Measurements from ENCODE around the gene APOM.

Gene APOM

DNA sequence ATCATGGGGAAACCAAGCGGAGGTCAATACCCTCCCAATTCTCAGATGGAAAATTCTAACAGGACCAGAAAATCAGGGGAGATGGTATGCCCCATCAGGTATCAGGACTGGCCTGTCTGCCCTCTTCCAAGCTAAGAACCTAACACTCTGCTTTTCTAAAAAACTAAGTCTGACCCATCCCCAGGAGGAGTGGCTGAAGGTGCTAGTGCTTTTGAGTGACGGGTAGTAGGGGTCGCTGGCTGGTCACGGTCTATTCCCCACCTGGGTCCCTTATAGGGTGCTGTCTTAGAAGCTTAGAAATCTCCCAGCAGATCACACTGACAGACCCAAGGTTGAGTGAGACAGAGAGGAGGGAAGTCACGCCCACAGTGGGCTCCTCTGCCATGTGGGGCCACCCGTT, 37.8 kb downstream of the APOM start:
- H3K9ac ChIP-seq (ENCODE audit: low read length), result no peak overlapping the region
- no peaks in the 10 kb centered on the region for H3K27me3 ChIP-seq (ENCODE audit: insufficient read depth, low read length)
- H3K4me2 ChIP-seq (ENCODE audit: low read length), result no peak overlapping the region
- peaks cover 8% of the 10 kb centered on the region for H3K4me1 ChIP-seq (ENCODE audit: insufficient read depth, low read length, severe bottlenecking)
- no peak overlapping the region for H2AFZ ChIP-seq (ENCODE audit: low read length)
- TF ChIP-seq, protein P1, sequence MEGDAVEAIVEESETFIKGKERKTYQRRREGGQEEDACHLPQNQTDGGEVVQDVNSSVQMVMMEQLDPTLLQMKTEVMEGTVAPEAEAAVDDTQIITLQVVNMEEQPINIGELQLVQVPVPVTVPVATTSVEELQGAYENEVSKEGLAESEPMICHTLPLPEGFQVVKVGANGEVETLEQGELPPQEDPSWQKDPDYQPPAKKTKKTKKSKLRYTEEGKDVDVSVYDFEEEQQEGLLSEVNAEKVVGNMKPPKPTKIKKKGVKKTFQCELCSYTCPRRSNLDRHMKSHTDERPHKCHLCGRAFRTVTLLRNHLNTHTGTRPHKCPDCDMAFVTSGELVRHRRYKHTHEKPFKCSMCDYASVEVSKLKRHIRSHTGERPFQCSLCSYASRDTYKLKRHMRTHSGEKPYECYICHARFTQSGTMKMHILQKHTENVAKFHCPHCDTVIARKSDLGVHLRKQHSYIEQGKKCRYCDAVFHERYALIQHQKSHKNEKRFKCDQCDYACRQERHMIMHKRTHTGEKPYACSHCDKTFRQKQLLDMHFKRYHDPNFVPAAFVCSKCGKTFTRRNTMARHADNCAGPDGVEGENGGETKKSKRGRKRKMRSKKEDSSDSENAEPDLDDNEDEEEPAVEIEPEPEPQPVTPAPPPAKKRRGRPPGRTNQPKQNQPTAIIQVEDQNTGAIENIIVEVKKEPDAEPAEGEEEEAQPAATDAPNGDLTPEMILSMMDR (IDR thresholded peaks at IDR 0.05; ENCODE audit: low read length), result no peak
- no peak for TF ChIP-seq EZH2 (IDR thresholded peaks at IDR 0.05; ENCODE audit: borderline replicate concordance, low read length)
- no peak overlapping the region for H3K27ac ChIP-seq (ENCODE audit: low read depth, low read length, poor library complexity, severe bottlenecking)
- peaks cover 54% of the 10 kb centered on the region for H3K36me3 ChIP-seq (ENCODE audit: insufficient read depth, low read length)
- no peaks in the 10 kb centered on the region for H3F3A ChIP-seq (ENCODE audit: insufficient read depth, low read length)
- H3K79me2 ChIP-seq (ENCODE audit: insufficient read depth, low read length), result no peaks in the 10 kb centered on the region
- H3K9me3 ChIP-seq (ENCODE audit: low read length), result no peaks in the 10 kb centered on the region
- no peak overlapping the region for H3K4me3 ChIP-seq (ENCODE audit: low read depth, low read length, poor library complexity, severe bottlenecking)
- no peaks in the 10 kb centered on the region for H3K9me2 ChIP-seq (ENCODE audit: low read depth, low read length)
- H4K20me1 ChIP-seq (ENCODE audit: insufficient read depth, low read length), result no peaks in the 10 kb centered on the region

DNA sequence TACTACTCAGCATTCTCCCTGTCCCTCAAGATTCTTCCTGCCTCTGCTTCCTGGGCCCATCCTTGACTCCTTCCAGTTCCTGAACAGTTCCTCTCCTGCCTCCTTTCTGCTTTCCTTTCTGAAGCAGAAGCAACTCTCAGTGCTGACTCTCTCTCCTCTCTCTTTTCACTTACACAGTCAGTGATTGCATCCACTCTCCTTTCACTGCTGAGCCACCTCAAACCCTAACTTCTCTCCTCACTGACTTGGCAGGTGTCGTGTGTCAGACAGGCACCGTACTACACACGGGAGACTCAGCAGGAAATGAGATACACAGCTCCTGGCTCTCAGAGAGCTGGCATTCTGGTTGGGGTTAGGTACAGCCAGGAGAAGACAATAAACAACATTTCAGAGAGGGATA, 41.9 kb downstream of the APOM start:
- Histone ChIP-seq H3K79me2 (ENCODE audit: insufficient read depth, low read length) (0 out of 2 replicates have a peak, but pooled peaks cover 5% of the 10 kb centered on the region), H3K4me1 (ENCODE audit: insufficient read depth, low read length, severe bottlenecking) (peaks cover 17% of the 10 kb centered on the region), H3K36me3 (ENCODE audit: insufficient read depth, low read length) (peaks cover 39% of the 10 kb centered on the region), H4K20me1 (ENCODE audit: insufficient read depth, low read length) (no peaks in the 10 kb centered on the region), H3K4me2 (ENCODE audit: low read length) (no peak overlapping the region), H3K9me3 (ENCODE audit: low read length) (no peaks in the 10 kb centered on the region), H3K4me3 (ENCODE audit: low read depth, low read length, poor library complexity, severe bottlenecking) (no peak overlapping the region), H3K27ac (ENCODE audit: low read depth, low read length, poor library complexity, severe bottlenecking) (no peak overlapping the region), H3K9ac (ENCODE audit: low read length) (no peak overlapping the region), H2AFZ (ENCODE audit: low read length) (no peak overlapping the region), H3K27me3 (ENCODE audit: insufficient read depth, low read length) (no peaks in the 10 kb centered on the region), H3K9me2 (ENCODE audit: low read depth, low read length) (no peaks in the 10 kb centered on the region), H3F3A (ENCODE audit: insufficient read depth, low read length) (no peaks in the 10 kb centered on the region)
- no peak for TF ChIP-seq EZH2 (IDR thresholded peaks at IDR 0.05; ENCODE audit: borderline replicate concordance, low read length)
- TF ChIP-seq, protein P1 (IDR thresholded peaks at IDR 0.05; ENCODE audit: low read length), result no peak

DNA sequence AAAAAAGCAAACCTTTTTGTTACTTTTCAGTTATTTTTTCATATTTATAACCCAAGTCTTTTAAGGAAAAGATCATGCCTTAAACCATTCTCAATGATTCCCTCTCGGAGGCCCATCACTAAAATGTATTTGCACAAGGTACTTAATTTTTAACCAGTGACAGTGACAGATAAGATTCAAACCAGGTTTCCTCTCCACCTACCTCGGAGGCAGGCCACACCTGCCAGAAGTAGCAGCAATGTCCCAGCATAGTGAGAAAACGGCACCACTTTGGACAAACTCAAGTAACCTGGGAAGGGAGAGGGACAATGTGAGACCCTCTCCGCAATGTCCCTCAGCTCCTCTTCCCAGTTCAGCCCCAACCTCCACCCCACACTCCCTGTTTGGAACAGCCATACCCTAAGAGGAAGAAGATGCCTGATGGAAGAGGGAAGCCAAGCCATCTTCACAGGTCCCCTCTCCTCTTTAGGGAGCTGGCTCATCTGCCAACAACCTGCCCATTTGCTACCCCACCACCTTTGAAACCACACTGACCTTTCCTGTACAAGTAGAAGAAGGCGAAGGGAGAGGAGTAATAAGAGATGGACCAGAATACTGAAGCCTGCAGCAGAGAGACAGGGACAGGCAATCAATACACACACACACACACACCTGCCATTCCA, 45.2 kb downstream of the APOM start:
- Histone ChIP-seq H3F3A (ENCODE audit: insufficient read depth, low read length) (no peaks in the 10 kb centered on the region), H3K4me2 (ENCODE audit: low read length) (no peak overlapping the region; the same call in 1 of the 2 replicates), H3K79me2 (ENCODE audit: insufficient read depth, low read length) (0 out of 2 replicates have a peak, but pooled peaks cover 5% of the 10 kb centered on the region), H3K9me3 (ENCODE audit: low read length) (no peaks in the 10 kb centered on the region), H2AFZ (ENCODE audit: low read length) (no peak overlapping the region), H3K36me3 (ENCODE audit: insufficient read depth, low read length) (peaks cover 12% of the 10 kb centered on the region), H3K4me3 (ENCODE audit: low read depth, low read length, poor library complexity, severe bottlenecking) (no peak overlapping the region), H3K27me3 (ENCODE audit: insufficient read depth, low read length) (no peaks in the 10 kb centered on the region), H3K9me2 (ENCODE audit: low read depth, low read length) (no peaks in the 10 kb centered on the region), H3K4me1 (ENCODE audit: insufficient read depth, low read length, severe bottlenecking) (peaks cover 23% of the 10 kb centered on the region), H4K20me1 (ENCODE audit: insufficient read depth, low read length) (no peaks in the 10 kb centered on the region), H3K27ac (ENCODE audit: low read depth, low read length, poor library complexity, severe bottlenecking) (no peak overlapping the region), H3K9ac (ENCODE audit: low read length) (no peak overlapping the region)
- TF ChIP-seq, protein P1 (IDR thresholded peaks at IDR 0.05; ENCODE audit: low read length), result no peak
- TF ChIP-seq EZH2 (IDR thresholded peaks at IDR 0.05; ENCODE audit: borderline replicate concordance, low read length), result no peak
